OCI-LY1 (cell line): ENCODE measurements around the gene PTGDS.

Experiments used
- H2AFZ ChIP-seq: fragments of 200-600 bp; sonication (generic), shearing (Covaris generic); 2 replicates; pipeline ENCODE4 v1.6.0; 2014; ENCODE audit warnings: antibody characterized with exemption, mild to moderate bottlenecking, low read length
- H3F3A ChIP-seq: fragments of 200-600 bp; sonication (generic), shearing (Covaris generic); 2 replicates; pipeline ENCODE4 v1.6.0; 2014; ENCODE audit warnings: mild to moderate bottlenecking, antibody characterized with exemption, low read length, moderate library complexity; ENCODE audit not compliant: insufficient read depth
- H3K27ac ChIP-seq: fragments of 200-600 bp; sonication (generic); 2 replicates; pipeline ENCODE4 v1.5.1; 2014; ENCODE audit warnings: low read length, mixed run types, mild to moderate bottlenecking, low read depth; ENCODE audit not compliant: poor library complexity, severe bottlenecking
- H3K27me3 ChIP-seq: fragments of 200-600 bp; sonication (generic); 2 replicates; pipeline ENCODE4 v1.6.0; 2014; ENCODE audit warnings: antibody characterized with exemption, mild to moderate bottlenecking, low read length, moderate library complexity; ENCODE audit not compliant: insufficient read depth
- H3K36me3 ChIP-seq: fragments of 200-600 bp; sonication (generic); 2 replicates; pipeline ENCODE4 v1.6.1; 2014; ENCODE audit warnings: mild to moderate bottlenecking, antibody characterized with exemption, low read length, moderate library complexity, mixed read lengths; ENCODE audit not compliant: insufficient read depth
- H3K4me1 ChIP-seq: fragments of 200-600 bp; sonication (generic); 2 replicates; pipeline ENCODE4 v1.5.1; 2014; ENCODE audit warnings: mild to moderate bottlenecking, low read length, moderate library complexity; ENCODE audit not compliant: insufficient read depth, severe bottlenecking
- H3K4me2 ChIP-seq: fragments of 200-600 bp; sonication (generic), shearing (Covaris generic); 2 replicates; pipeline ENCODE4 v1.6.1; 2014; ENCODE audit warnings: low read length
- H3K4me3 ChIP-seq: fragments of 200-600 bp; sonication (generic); 2 replicates; pipeline ENCODE4 v1.5.1; 2014; ENCODE audit warnings: low read length, low read depth, mild to moderate bottlenecking, mixed read lengths; ENCODE audit not compliant: poor library complexity, severe bottlenecking
- H3K79me2 ChIP-seq: fragments of 200-600 bp; shearing (Covaris generic); 2 replicates; pipeline ENCODE4 v1.6.1; 2016; ENCODE audit warnings: mixed run types, low read length, mixed read lengths; ENCODE audit not compliant: insufficient read depth
- H3K9ac ChIP-seq: fragments of 200-600 bp; sonication (generic), shearing (Covaris generic); 2 replicates; pipeline ENCODE4 v1.6.1; 2014; ENCODE audit warnings: mild to moderate bottlenecking, low read length, mixed read lengths
- H3K9me2 ChIP-seq: fragments of 200-600 bp; sonication (generic), shearing (Covaris generic); 2 replicates; pipeline ENCODE4 v1.6.1; 2014; ENCODE audit warnings: low read depth, mild to moderate bottlenecking, low read length, mixed read lengths
- H3K9me3 ChIP-seq: fragments of 200-600 bp; shearing (Covaris generic); 2 replicates; pipeline ENCODE4 v1.6.1; 2014; ENCODE audit warnings: low read length, mixed read lengths
- H4K20me1 ChIP-seq: fragments of 200-600 bp; sonication (generic), shearing (Covaris generic); 2 replicates; pipeline ENCODE4 v1.6.0; 2016; ENCODE audit warnings: mild to moderate bottlenecking, low read length; ENCODE audit not compliant: insufficient read depth
- EZH2 ChIP-seq: fragments of 200-600 bp; sonication (generic), shearing (Covaris generic); IDR thresholded peaks from 2 replicates; pipeline ENCODE4 v1.8.0; 2017; ENCODE audit warnings: borderline replicate concordance, mixed run types, mild to moderate bottlenecking, antibody characterized with exemption, low read length, moderate library complexity, mixed read lengths
- TF ChIP-seq, protein P1 (sequence below): fragments of 200-600 bp; sonication (generic), shearing (Covaris generic); IDR thresholded peaks from 2 replicates; pipeline ENCODE4 v1.5.1; 2017; ENCODE audit warnings: mild to moderate bottlenecking, antibody characterized with exemption, low read length, moderate library complexity, mixed read lengths

The PTGDS gene

DNA sequence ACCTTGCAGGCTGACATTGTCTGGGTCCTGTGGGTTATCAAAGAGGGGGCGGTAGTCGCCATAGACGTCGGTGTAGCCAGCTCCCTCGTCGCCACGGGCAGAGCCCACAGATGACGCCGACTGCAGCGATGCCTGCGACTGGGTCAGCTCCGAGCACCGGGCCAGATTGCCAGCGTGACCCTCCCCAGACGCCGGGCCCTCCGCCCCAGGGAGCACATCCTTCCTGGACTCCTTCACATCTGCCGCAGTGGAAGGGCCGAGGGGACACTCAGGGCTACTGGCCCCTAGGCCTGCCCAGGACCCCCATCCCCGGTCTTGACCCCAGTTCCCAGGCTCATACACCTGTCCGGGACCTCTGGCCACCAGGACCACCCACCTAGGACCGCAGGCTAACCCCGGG, 36.9 kb downstream of the PTGDS start:
- no peaks in the 10 kb centered on the region for H3K79me2 ChIP-seq
- H3K4me2 ChIP-seq: no peak overlapping the region
- no peaks in the 10 kb centered on the region for H3K4me1 ChIP-seq
- H4K20me1 ChIP-seq: no peaks in the 10 kb centered on the region
- no peak overlapping the region for H2AFZ ChIP-seq
- no peaks in the 10 kb centered on the region for H3K9me2 ChIP-seq
- no peaks in the 10 kb centered on the region for H3K9me3 ChIP-seq
- no peak overlapping the region for H3K4me3 ChIP-seq
- TF ChIP-seq, protein P1, sequence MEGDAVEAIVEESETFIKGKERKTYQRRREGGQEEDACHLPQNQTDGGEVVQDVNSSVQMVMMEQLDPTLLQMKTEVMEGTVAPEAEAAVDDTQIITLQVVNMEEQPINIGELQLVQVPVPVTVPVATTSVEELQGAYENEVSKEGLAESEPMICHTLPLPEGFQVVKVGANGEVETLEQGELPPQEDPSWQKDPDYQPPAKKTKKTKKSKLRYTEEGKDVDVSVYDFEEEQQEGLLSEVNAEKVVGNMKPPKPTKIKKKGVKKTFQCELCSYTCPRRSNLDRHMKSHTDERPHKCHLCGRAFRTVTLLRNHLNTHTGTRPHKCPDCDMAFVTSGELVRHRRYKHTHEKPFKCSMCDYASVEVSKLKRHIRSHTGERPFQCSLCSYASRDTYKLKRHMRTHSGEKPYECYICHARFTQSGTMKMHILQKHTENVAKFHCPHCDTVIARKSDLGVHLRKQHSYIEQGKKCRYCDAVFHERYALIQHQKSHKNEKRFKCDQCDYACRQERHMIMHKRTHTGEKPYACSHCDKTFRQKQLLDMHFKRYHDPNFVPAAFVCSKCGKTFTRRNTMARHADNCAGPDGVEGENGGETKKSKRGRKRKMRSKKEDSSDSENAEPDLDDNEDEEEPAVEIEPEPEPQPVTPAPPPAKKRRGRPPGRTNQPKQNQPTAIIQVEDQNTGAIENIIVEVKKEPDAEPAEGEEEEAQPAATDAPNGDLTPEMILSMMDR: no peak
- TF ChIP-seq EZH2: no peak
- no peak overlapping the region for H3K9ac ChIP-seq
- peaks cover 3% of the 10 kb centered on the region; the same call in 1 of the 2 replicates for H3K27me3 ChIP-seq
- H3F3A ChIP-seq: no peaks in the 10 kb centered on the region
- H3K27ac ChIP-seq: no peak overlapping the region
- no peaks in the 10 kb centered on the region for H3K36me3 ChIP-seq

DNA sequence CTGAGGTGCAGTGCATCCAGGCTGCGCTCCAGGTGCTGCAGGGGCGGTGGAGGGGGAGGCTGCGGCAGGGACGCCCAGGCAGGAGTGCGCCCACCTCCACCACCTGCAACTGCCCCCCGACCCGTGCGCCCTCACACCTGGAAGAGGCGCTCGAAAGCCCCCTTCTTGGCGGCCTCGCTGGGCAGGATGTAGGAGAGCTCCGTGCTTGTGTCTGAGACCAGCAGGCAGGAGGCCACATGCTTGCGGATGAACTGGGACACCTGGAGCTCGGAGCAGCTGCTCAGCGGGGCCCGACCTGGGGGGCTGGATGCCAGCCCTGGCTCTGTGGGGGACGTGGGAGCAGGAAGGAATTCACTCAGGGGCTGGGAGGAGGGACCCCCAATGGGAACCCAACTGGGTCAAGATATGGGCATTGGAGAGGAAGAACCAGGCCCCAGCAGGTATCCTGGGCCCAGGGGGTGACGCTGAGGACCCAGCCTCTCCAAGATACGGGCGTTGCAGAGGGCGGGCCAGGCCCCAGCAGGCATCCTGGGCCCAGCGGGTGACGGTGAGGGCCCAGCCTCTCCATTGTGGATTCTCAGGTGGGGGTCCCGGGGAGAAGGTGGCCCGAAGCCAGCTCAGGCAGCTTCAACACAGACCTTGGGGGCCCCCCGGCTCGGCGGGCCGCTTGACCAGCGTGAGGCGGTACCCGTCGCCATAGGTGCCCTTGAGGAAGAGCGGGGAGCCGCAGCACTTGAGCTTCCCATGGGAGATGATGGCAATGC, 37.7 kb downstream of the PTGDS start:
- no peaks in the 10 kb centered on the region for H3K9me2 ChIP-seq
- H3K9ac ChIP-seq: no peak overlapping the region
- H3K27ac ChIP-seq: no peak overlapping the region
- no peaks in the 10 kb centered on the region for H3K79me2 ChIP-seq
- no peak overlapping the region for H3K4me2 ChIP-seq
- no peaks in the 10 kb centered on the region for H3F3A ChIP-seq
- no peaks in the 10 kb centered on the region for H4K20me1 ChIP-seq
- H3K4me3 ChIP-seq: no peak overlapping the region
- TF ChIP-seq, protein P1: no peak
- no peak for TF ChIP-seq EZH2
- H2AFZ ChIP-seq: no peak overlapping the region
- H3K9me3 ChIP-seq: no peaks in the 10 kb centered on the region
- H3K27me3 ChIP-seq: peaks cover 3% of the 10 kb centered on the region; the same call in 1 of the 2 replicates
- no peaks in the 10 kb centered on the region for H3K36me3 ChIP-seq
- H3K4me1 ChIP-seq: no peaks in the 10 kb centered on the region

DNA sequence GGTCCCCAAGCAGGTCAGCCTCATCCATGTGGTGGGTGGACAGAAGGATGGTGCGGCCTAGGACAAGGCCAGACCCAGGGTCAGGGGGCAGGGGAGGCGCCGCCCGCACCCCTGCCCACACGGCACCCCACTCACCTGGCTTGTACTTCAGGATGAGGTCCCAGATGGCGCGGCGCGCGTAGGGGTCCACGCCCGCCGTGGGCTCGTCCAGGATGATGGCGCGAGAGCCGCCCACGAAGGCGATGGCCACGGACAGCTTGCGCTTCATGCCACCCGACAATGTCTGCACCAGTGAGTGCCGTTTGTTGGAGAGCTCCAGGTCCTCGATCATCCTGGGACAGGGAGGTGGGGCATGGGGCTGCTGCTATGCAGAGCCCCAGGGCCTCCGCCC, 38.2 kb downstream of the PTGDS start:
- peaks cover 3% of the 10 kb centered on the region; the same call in 1 of the 2 replicates for H3K27me3 ChIP-seq
- H3K4me2 ChIP-seq: no peak overlapping the region
- TF ChIP-seq, protein P1: no peak
- TF ChIP-seq EZH2: no peak
- no peaks in the 10 kb centered on the region for H3K4me1 ChIP-seq
- H4K20me1 ChIP-seq: no peaks in the 10 kb centered on the region
- no peaks in the 10 kb centered on the region for H3K36me3 ChIP-seq
- no peak overlapping the region for H3K4me3 ChIP-seq
- H3K9me2 ChIP-seq: no peaks in the 10 kb centered on the region
- no peak overlapping the region for H2AFZ ChIP-seq
- no peaks in the 10 kb centered on the region for H3K79me2 ChIP-seq
- H3K9me3 ChIP-seq: no peaks in the 10 kb centered on the region
- H3K9ac ChIP-seq: no peak overlapping the region
- H3F3A ChIP-seq: no peaks in the 10 kb centered on the region
- H3K27ac ChIP-seq: no peak overlapping the region
